Testis (tissue), 2 donors: ENCODE data around the gene ERCC3.

Source experiments
- POLR2A ChIP-seq: fragments of 450-650 bp; IDR thresholded peaks from one replicate; pipeline ENCODE4 v1.6.1; 2017; ENCODE audit warnings: antibody characterized with exemption, mild to moderate bottlenecking, moderate library complexity
- TF ChIP-seq, protein P1 (sequence below), 3 experiments: fragments of 450-650 bp in 2 of 3; fragments of 200-600 bp in 1 of 3; sonication (generic) in 1 of 3; IDR thresholded peaks; one replicate each; pipeline ENCODE4 v1.5.1; 2016 to 2019; ENCODE audit warnings: antibody characterized with exemption in 3 of 3, mild to moderate bottlenecking in 2 of 3, moderate library complexity in 1 of 3

DNA sequence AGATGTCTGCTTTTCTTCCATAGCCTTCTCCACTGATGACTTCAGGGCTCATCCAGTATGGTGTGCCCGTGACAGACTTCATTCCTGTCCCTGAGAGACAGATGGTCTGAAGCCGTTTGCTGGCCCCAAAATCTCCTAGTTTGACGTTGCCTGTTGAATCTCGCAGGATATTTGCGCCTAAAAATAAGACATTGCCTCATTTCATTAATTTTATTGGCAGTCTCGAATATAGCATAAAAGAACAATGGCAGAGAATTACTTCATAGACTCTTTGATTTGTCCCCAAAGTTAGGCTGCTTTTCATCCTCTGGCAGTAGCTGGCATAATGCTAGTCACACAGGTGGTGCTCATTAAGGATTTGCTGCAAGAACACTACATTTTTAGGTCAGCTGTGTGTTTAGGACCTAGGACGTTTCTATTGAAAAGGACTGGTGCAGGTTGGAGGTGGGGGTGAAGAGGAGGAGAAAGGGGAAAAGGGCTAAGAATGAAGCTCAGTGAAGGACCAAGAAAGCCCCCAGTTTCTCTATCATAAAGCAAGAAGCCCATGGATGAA lies 14.7 kb upstream of the ERCC3 start:
- TF ChIP-seq POLR2A = no peak
- TF ChIP-seq, protein P1, sequence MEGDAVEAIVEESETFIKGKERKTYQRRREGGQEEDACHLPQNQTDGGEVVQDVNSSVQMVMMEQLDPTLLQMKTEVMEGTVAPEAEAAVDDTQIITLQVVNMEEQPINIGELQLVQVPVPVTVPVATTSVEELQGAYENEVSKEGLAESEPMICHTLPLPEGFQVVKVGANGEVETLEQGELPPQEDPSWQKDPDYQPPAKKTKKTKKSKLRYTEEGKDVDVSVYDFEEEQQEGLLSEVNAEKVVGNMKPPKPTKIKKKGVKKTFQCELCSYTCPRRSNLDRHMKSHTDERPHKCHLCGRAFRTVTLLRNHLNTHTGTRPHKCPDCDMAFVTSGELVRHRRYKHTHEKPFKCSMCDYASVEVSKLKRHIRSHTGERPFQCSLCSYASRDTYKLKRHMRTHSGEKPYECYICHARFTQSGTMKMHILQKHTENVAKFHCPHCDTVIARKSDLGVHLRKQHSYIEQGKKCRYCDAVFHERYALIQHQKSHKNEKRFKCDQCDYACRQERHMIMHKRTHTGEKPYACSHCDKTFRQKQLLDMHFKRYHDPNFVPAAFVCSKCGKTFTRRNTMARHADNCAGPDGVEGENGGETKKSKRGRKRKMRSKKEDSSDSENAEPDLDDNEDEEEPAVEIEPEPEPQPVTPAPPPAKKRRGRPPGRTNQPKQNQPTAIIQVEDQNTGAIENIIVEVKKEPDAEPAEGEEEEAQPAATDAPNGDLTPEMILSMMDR (IDR thresholded peaks at IDR 0.05) = no peak
